ENCODE data around the gene DUSP16. TPM values are rescaled to one million over a fixed set of nuclear protein-coding genes. Genes with fewer than 3 reads are reported as not detected.

Gene DUSP16
- polyA plus RNA-seq, 1 donor from 2014 or later, result 42.5 TPM

DNA sequence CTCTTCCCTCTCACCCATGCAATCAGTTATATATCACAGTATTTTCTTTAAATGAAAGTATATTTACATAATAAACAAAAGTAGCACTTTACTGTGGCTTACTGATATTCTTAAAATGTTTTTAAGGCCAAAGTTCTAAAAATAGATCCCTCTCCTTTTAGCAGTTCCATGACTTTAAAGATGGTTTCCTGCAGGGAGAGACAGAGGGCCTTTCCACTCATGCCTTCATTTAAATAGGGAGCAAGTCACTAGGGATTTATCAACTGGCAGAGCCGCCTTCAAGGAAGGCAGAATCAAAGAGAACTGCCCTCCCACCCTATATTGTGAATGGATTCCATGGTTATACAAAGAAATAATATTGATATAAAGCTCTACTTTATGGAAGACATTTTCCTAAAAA lies 55.5 kb downstream of the DUSP16 start:
- no peak overlapping the region for H3K4me2 ChIP-seq (ENCODE audit: low read length)
- TF ChIP-seq SMC3 (conservative IDR thresholded peaks at IDR 0.05; ENCODE audit: poor library complexity), result no peak
- no peak for TF ChIP-seq TAF1 (IDR thresholded peaks at IDR 0.05; ENCODE audit: low read depth)
- TF ChIP-seq, protein P1, sequence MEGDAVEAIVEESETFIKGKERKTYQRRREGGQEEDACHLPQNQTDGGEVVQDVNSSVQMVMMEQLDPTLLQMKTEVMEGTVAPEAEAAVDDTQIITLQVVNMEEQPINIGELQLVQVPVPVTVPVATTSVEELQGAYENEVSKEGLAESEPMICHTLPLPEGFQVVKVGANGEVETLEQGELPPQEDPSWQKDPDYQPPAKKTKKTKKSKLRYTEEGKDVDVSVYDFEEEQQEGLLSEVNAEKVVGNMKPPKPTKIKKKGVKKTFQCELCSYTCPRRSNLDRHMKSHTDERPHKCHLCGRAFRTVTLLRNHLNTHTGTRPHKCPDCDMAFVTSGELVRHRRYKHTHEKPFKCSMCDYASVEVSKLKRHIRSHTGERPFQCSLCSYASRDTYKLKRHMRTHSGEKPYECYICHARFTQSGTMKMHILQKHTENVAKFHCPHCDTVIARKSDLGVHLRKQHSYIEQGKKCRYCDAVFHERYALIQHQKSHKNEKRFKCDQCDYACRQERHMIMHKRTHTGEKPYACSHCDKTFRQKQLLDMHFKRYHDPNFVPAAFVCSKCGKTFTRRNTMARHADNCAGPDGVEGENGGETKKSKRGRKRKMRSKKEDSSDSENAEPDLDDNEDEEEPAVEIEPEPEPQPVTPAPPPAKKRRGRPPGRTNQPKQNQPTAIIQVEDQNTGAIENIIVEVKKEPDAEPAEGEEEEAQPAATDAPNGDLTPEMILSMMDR (IDR thresholded peaks at IDR 0.05; ENCODE audit: poor library complexity, severe bottlenecking), result no peak
- no peak for TF ChIP-seq MXI1 (conservative IDR thresholded peaks at IDR 0.05; ENCODE audit: poor library complexity, severe bottlenecking)
- no peak for TF ChIP-seq RAD21 (conservative IDR thresholded peaks at IDR 0.05)
- no peak for TF ChIP-seq EP300 (conservative IDR thresholded peaks at IDR 0.05; ENCODE audit: poor library complexity, severe bottlenecking)
- TF ChIP-seq EZH2 (IDR thresholded peaks at IDR 0.05; ENCODE audit: borderline replicate concordance, insufficient read depth, low read length, poor library complexity, severe bottlenecking), result no peak
- TF ChIP-seq, protein P2, sequence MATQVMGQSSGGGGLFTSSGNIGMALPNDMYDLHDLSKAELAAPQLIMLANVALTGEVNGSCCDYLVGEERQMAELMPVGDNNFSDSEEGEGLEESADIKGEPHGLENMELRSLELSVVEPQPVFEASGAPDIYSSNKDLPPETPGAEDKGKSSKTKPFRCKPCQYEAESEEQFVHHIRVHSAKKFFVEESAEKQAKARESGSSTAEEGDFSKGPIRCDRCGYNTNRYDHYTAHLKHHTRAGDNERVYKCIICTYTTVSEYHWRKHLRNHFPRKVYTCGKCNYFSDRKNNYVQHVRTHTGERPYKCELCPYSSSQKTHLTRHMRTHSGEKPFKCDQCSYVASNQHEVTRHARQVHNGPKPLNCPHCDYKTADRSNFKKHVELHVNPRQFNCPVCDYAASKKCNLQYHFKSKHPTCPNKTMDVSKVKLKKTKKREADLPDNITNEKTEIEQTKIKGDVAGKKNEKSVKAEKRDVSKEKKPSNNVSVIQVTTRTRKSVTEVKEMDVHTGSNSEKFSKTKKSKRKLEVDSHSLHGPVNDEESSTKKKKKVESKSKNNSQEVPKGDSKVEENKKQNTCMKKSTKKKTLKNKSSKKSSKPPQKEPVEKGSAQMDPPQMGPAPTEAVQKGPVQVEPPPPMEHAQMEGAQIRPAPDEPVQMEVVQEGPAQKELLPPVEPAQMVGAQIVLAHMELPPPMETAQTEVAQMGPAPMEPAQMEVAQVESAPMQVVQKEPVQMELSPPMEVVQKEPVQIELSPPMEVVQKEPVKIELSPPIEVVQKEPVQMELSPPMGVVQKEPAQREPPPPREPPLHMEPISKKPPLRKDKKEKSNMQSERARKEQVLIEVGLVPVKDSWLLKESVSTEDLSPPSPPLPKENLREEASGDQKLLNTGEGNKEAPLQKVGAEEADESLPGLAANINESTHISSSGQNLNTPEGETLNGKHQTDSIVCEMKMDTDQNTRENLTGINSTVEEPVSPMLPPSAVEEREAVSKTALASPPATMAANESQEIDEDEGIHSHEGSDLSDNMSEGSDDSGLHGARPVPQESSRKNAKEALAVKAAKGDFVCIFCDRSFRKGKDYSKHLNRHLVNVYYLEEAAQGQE (IDR thresholded peaks at IDR 0.05; ENCODE audit: borderline replicate concordance), result no peak
- no peak for TF ChIP-seq POLR2AphosphoS5 (IDR thresholded peaks at IDR 0.05)
- H3K36me3 ChIP-seq (ENCODE audit: insufficient read depth, low read length), result no peaks in the 10 kb centered on the region
- no peaks in the 10 kb centered on the region for H3K9me2 ChIP-seq (ENCODE audit: insufficient read depth, low read length)
- H4K20me1 ChIP-seq (ENCODE audit: insufficient read depth), result no peaks in the 10 kb centered on the region
- H3K9me3 ChIP-seq (ENCODE audit: low read length), result no peaks in the 10 kb centered on the region
- no peak overlapping the region for H3K4me3 ChIP-seq (ENCODE audit: low read length)
- no peak overlapping the region for H3K27ac ChIP-seq (ENCODE audit: low read length)
- H3K79me2 ChIP-seq (replicated peaks; ENCODE audit: insufficient read depth, low read length), result peaks cover 13% of the 10 kb centered on the region
- no peak overlapping the region for H3K9ac ChIP-seq (ENCODE audit: low read length)
- no peaks in the 10 kb centered on the region for H3F3A ChIP-seq (ENCODE audit: insufficient read depth, low read length, poor library complexity, severe bottlenecking)
- H2AFZ ChIP-seq (ENCODE audit: low read depth, low read length), result no peak overlapping the region
- H3K27me3 ChIP-seq (ENCODE audit: insufficient read depth, low read depth, low read length), result no peaks in the 10 kb centered on the region

DNA sequence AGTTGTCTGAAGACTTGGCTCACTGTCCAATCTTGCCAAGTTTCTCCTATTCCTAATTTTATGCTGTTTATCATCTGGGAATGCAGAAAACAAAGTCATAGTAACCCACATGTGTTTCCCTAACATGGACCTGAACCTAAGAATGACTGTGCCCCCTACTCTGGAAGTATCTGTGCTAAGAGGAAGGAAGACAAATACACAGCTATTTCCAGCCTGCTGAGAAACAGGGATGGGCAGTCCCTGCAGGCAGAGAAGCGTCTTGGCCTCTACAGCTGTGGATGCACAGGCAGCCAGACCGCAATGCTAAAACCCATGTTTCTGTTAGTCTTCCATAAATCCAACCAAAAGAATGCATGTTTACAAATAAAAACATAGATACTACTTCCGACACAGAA lies 56.2 kb downstream of the DUSP16 start:
- no peak overlapping the region for H3K9ac ChIP-seq (ENCODE audit: low read length)
- no peak overlapping the region for H3K4me3 ChIP-seq (ENCODE audit: low read length)
- H3K27ac ChIP-seq (ENCODE audit: low read length), result no peak overlapping the region
- H2AFZ ChIP-seq (ENCODE audit: low read depth, low read length), result no peak overlapping the region
- no peaks in the 10 kb centered on the region for H4K20me1 ChIP-seq (ENCODE audit: insufficient read depth)
- no peaks in the 10 kb centered on the region for H3K36me3 ChIP-seq (ENCODE audit: insufficient read depth, low read length)
- H3K27me3 ChIP-seq (ENCODE audit: insufficient read depth, low read depth, low read length), result no peaks in the 10 kb centered on the region
- H3K9me3 ChIP-seq (ENCODE audit: low read length), result no peaks in the 10 kb centered on the region
- peaks cover 13% of the 10 kb centered on the region for H3K79me2 ChIP-seq (replicated peaks; ENCODE audit: insufficient read depth, low read length)
- no peaks in the 10 kb centered on the region for H3K9me2 ChIP-seq (ENCODE audit: insufficient read depth, low read length)
- no peaks in the 10 kb centered on the region for H3F3A ChIP-seq (ENCODE audit: insufficient read depth, low read length, poor library complexity, severe bottlenecking)
- H3K4me2 ChIP-seq (ENCODE audit: low read length), result no peak overlapping the region
- TF ChIP-seq TAF1 (IDR thresholded peaks at IDR 0.05; ENCODE audit: low read depth), result no peak
- TF ChIP-seq RAD21 (conservative IDR thresholded peaks at IDR 0.05), result no peak
- TF ChIP-seq POLR2AphosphoS5 (IDR thresholded peaks at IDR 0.05), result no peak
- TF ChIP-seq MXI1 (conservative IDR thresholded peaks at IDR 0.05; ENCODE audit: poor library complexity, severe bottlenecking), result no peak
- TF ChIP-seq EZH2 (IDR thresholded peaks at IDR 0.05; ENCODE audit: borderline replicate concordance, insufficient read depth, low read length, poor library complexity, severe bottlenecking), result no peak

Measured in neural cell (in vitro differentiated cells).